Prostate gland (tissue), 2 donors: ENCODE measurements around the gene ACSM4.
"Not testable (repeated sequence)": the region's sequence is repeated elsewhere in the genome, so short reads cannot be mapped to it uniquely, and the experiment has no call there.

Source experiments
- CTCF ChIP-seq, 4 experiments: fragments of 200-600 bp in 2 of 4; fragments of 450-650 bp in 2 of 4; sonication (generic) in 2 of 4; IDR thresholded peaks; 1 replicate in 3 of 4; 2 replicates in 1 of 4; pipeline ENCODE4 v1.5.1; 2016 to 2019; ENCODE audit warnings: antibody characterized with exemption in 4 of 4, mild to moderate bottlenecking in 2 of 4, moderate library complexity in 2 of 4
- POLR2AphosphoS5 ChIP-seq: sonication (generic); formaldehyde crosslinking; IDR thresholded peaks from one replicate; pipeline ENCODE4 v1.6.1; 2017; ENCODE audit warnings: antibody characterized with exemption

GRCh38 chr12:7337790-7338189, 33.9 kb downstream of the ACSM4 start:
- TF ChIP-seq POLR2AphosphoS5; CTCF (IDR thresholded peaks at IDR 0.05): not testable (repeated sequence)
